WTC11 (cell line): ENCODE results near the gene SKI. TPM values are rescaled to one million over a fixed set of nuclear protein-coding genes. Genes with fewer than 3 reads are reported as not detected.

Source experiments
- ATAC-seq: fragments of 200-7000 bp; cut with Tn5 transposase; 2 replicates; pipeline ENCODE4 v1.10.0; 2021; ENCODE audit warnings: mild to moderate bottlenecking, moderate library complexity
- CTCF ChIA-PET: fragments of 300-600 bp; sonication (Branson Sonifier 250); formaldehyde crosslinking; loops from one replicate; lab custom pipeline; 2021; ENCODE audit warnings: antibody characterized with exemption; lab: Charles Lee
- POLR2A ChIA-PET: fragments of 350-600 bp; sonication (Branson Sonifier 250); formaldehyde crosslinking; loops from one replicate; lab custom pipeline; 2021; ENCODE audit warnings: antibody characterized with exemption; lab: Charles Lee
- DNase-seq: peaks from one replicate; pipeline ENCODE4 v3.0.0; 2021; ENCODE audit warnings: low spot score
- H3K27ac Mint-ChIP-seq: 2 replicates; pipeline ENCODE4 v1.8.0; 2021; ENCODE audit warnings: mixed read lengths
- H3K27me3 Mint-ChIP-seq: 2 replicates; pipeline ENCODE4 v1.8.0; 2021; ENCODE audit warnings: low read depth, mild to moderate bottlenecking, moderate library complexity, mixed read lengths
- H3K36me3 Mint-ChIP-seq: 2 replicates; pipeline ENCODE4 v1.8.0; 2021; ENCODE audit warnings: mixed read lengths
- H3K4me1 Mint-ChIP-seq: 2 replicates; pipeline ENCODE4 v1.8.0; 2022; ENCODE audit warnings: mixed read lengths
- H3K4me3 Mint-ChIP-seq: 2 replicates; pipeline ENCODE4 v1.8.0; 2021; ENCODE audit warnings: mild to moderate bottlenecking, moderate library complexity, mixed read lengths
- H3K9me3 Mint-ChIP-seq: 2 replicates; pipeline ENCODE4 v1.8.0; 2021; ENCODE audit warnings: mixed read lengths
- ATF2 ChIP-seq: sonication (generic); formaldehyde crosslinking; IDR thresholded peaks from 2 replicates; pipeline ENCODE4 v1.8.1; 2022; ENCODE audit warnings: low read depth, missing genetic modification reagents, borderline replicate concordance
- CBFB ChIP-seq: sonication (generic); formaldehyde crosslinking; IDR thresholded peaks from 2 replicates; pipeline ENCODE4 v1.8.1; 2022; ENCODE audit warnings: mild to moderate bottlenecking, low read depth, missing genetic modification reagents
- E2F1 ChIP-seq: sonication (generic); formaldehyde crosslinking; IDR thresholded peaks from 2 replicates; pipeline ENCODE4 v1.8.0; 2022; ENCODE audit warnings: mild to moderate bottlenecking, missing genetic modification reagents
- EMX1 ChIP-seq: fragments of 250-450 bp; sonication (Bioruptor Pico); IDR thresholded peaks from 2 replicates; pipeline ENCODE4 v1.8.0; 2021; ENCODE audit warnings: mild to moderate bottlenecking
- ETV6 ChIP-seq: sonication (generic); formaldehyde crosslinking; IDR thresholded peaks from 2 replicates; pipeline ENCODE4 v1.8.1; 2022; ENCODE audit warnings: mild to moderate bottlenecking, missing genetic modification reagents
- FOXJ3 ChIP-seq: sonication (generic); formaldehyde crosslinking; IDR thresholded peaks from 2 replicates; pipeline ENCODE4 v1.9.0; 2021; ENCODE audit warnings: missing genetic modification reagents, mild to moderate bottlenecking, borderline replicate concordance
- FOXP1 ChIP-seq: sonication (generic); formaldehyde crosslinking; IDR thresholded peaks from 2 replicates; pipeline ENCODE4 v1.8.0; 2022; ENCODE audit warnings: missing genetic modification reagents, mild to moderate bottlenecking, moderate library complexity, borderline replicate concordance
- GABPB1 ChIP-seq: sonication (generic); formaldehyde crosslinking; IDR thresholded peaks from 2 replicates; pipeline ENCODE4 v1.8.1; 2023; ENCODE audit warnings: mild to moderate bottlenecking, missing genetic modification reagents
- IRF1 ChIP-seq: sonication (generic); formaldehyde crosslinking; IDR thresholded peaks from 2 replicates; pipeline ENCODE4 v1.8.0; 2023; ENCODE audit warnings: missing genetic modification reagents
- JAZF1 ChIP-seq: fragments of 250-450 bp; sonication (Bioruptor Pico); IDR thresholded peaks from 2 replicates; pipeline ENCODE4 v1.9.0; 2021; ENCODE audit warnings: moderate library complexity, mild to moderate bottlenecking, inconsistent platforms
- NFE2L1 ChIP-seq: sonication (generic); formaldehyde crosslinking; IDR thresholded peaks from 2 replicates; pipeline ENCODE4 v1.8.1; 2023; ENCODE audit warnings: missing genetic modification reagents
- NR3C1 ChIP-seq: sonication (generic); formaldehyde crosslinking; conservative IDR thresholded peaks from 2 replicates; pipeline ENCODE4 v1.8.1; 2023; ENCODE audit warnings: low read depth, mild to moderate bottlenecking, missing genetic modification reagents
- PRDM15 ChIP-seq: sonication (generic); formaldehyde crosslinking; IDR thresholded peaks from 2 replicates; pipeline ENCODE4 v1.8.0; 2022; ENCODE audit warnings: missing genetic modification reagents
- RELA ChIP-seq: sonication (generic); formaldehyde crosslinking; IDR thresholded peaks from 2 replicates; pipeline ENCODE4 v1.8.1; 2022; ENCODE audit warnings: missing genetic modification reagents, mild to moderate bottlenecking, borderline replicate concordance
- ZNF121 ChIP-seq: sonication (generic); formaldehyde crosslinking; IDR thresholded peaks from 2 replicates; pipeline ENCODE4 v1.8.0; 2023; ENCODE audit warnings: missing genetic modification reagents
- ZNF263 ChIP-seq: sonication (generic); formaldehyde crosslinking; IDR thresholded peaks from 2 replicates; pipeline ENCODE4 v1.8.1; 2022; ENCODE audit warnings: low read depth, mild to moderate bottlenecking, moderate library complexity, missing genetic modification reagents
- ZNF281 ChIP-seq: sonication (generic); formaldehyde crosslinking; IDR thresholded peaks from 2 replicates; pipeline ENCODE4 v1.8.0; 2023; ENCODE audit warnings: mild to moderate bottlenecking, missing genetic modification reagents
- ZNF671 ChIP-seq: fragments of 250-450 bp; sonication (Bioruptor Pico); IDR thresholded peaks from 2 replicates; pipeline ENCODE4 v1.8.0; 2021; ENCODE audit warnings: mild to moderate bottlenecking
- ZSCAN18 ChIP-seq: fragments of 250-450 bp; sonication (Bioruptor Pico); IDR thresholded peaks from 2 replicates; pipeline ENCODE4 v2.1.2; 2022; ENCODE audit warnings: mild to moderate bottlenecking, moderate library complexity
- total RNA-seq: library from RNA; stranded (reverse); gene quantifications from 3 replicates; pipeline ENCODE4 v1.2.3, GENCODE V29; 2021

The SKI gene
- total RNA-seq, 1 experiment from 2014 or later: 88.6 TPM

- no peaks in the 10 kb centered on the region; the same call in 1 of the 2 replicates for H3K36me3 Mint-ChIP-seq
- H3K27me3 Mint-ChIP-seq: no peaks in the 10 kb centered on the region
- peak overlapping the region; percentile 70; the same call in 1 of the 2 replicates for H3K27ac Mint-ChIP-seq
- H3K4me3 Mint-ChIP-seq: no peak overlapping the region
- POLR2A ChIA-PET: no interaction called here
- TF ChIP-seq ZSCAN18 (CRISPR knock-in tag) (no peak), CBFB (CRISPR knock-in tag) (no peak), ATF2 (no peak), ZNF281 (CRISPR knock-in tag) (no peak), FOXJ3 (no peak), PRDM15 (CRISPR knock-in tag) (no peak), NR3C1 (no peak), E2F1 (no peak), ZNF263 (CRISPR knock-in tag) (no peak), ETV6 (no peak), FOXP1 (CRISPR knock-in tag) (no peak), IRF1 (no peak), GABPB1 (CRISPR knock-in tag) (no peak), ZNF671 (no peak), EMX1 (CRISPR knock-in tag) (no peak), ZNF121 (CRISPR knock-in tag) (no peak), JAZF1 (CRISPR knock-in tag) (no peak), NFE2L1 (CRISPR knock-in tag) (no peak), RELA (no peak)
- H3K9me3 Mint-ChIP-seq: no peaks in the 10 kb centered on the region
- peaks cover 47% of the 10 kb centered on the region for H3K4me1 Mint-ChIP-seq
- DNase-seq (no peak), ATAC-seq (no peak)
- CTCF ChIA-PET: interaction anchor here (1.4 to 1.8 kb wide), 2 partner anchors 18 to 89 kb away, joined by 3 to 5 read pairs; no protein-coding TSS in a partner anchor
These were observed 64.8 kb downstream of the SKI start for GRCh38 chr1:2292725-2293450.
